Measurements from ENCODE around the gene TMC1.
A peak's percentile ranks its signal among the peaks of the same experiment; 100 is the strongest.
"Not testable (repeated sequence)": the region's sequence is repeated elsewhere in the genome, so short reads cannot be mapped to it uniquely, and the experiment has no call there.

TMC1 gene

GRCh38 chr9:72521416-72521815 lies at the start of gene TMC1:
Gene TMC1, plus strand, starts transcription at chr9:72521608. Its CDS starts 127,041 bp downstream, at chr9:72648649.
- H3K4me3 ChIP-seq (ENCODE audit: low read depth, low read length) = not testable (repeated sequence)

DNA sequence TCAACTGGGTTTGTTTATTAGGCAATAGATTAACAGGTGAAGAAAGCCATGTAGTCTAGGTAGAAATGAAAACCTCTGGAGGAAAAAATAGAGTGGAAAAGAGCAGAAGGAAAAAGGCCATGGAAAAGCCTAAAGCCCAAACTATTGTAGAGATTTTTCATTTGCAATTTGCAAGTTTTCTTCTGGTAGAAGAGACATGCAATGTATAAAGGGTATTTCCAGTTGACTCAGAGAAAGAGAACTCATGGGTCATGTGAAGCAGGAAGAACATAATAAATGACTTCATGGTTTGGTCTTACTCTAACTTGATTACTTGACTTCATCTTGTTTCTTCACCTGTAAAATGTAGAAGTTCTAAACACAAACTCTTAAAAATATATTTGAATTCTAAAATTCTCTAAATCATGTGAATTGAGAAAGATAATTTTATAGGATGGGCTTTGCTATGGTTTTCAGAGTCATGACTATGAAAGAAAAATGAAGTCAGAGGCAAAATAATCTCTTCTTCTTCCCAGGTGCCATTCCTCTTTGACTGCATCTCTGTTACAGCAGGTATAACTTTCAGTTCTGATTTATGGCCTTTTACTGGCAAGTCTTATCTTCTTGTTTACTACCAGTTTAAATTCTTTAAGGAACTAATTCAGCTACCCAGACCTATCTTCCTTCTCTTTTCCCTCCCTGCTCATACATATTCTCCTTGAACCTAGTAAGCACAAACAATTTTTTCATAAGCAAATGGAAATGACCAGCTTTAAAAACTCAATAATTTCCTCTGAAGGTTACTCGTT lies 47.7 kb upstream of the TMC1 start:
- DNase-seq (ENCODE audit: low read depth) = no peak
- TF ChIP-seq MYC (IDR thresholded peaks at IDR 0.05; ENCODE audit: low read depth, low read length) (no peak), CTCF (IDR thresholded peaks at IDR 0.05; ENCODE audit: low read depth, low read length) (no peak), POLR2A (IDR thresholded peaks at IDR 0.05; ENCODE audit: extremely low read depth, insufficient read length) (no peak)
- TF ChIP-seq, protein P1, sequence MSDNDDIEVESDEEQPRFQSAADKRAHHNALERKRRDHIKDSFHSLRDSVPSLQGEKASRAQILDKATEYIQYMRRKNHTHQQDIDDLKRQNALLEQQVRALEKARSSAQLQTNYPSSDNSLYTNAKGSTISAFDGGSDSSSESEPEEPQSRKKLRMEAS (IDR thresholded peaks at IDR 0.05; ENCODE audit: low read depth, low read length) = no peak
- no peak overlapping the region for H3K4me3 ChIP-seq (ENCODE audit: low read depth, low read length)

More at GRCh38 chr9:72521416-72521815, at the start of gene TMC1:
- DNase-seq (ENCODE audit: low read depth) = not testable (repeated sequence)

DNA sequence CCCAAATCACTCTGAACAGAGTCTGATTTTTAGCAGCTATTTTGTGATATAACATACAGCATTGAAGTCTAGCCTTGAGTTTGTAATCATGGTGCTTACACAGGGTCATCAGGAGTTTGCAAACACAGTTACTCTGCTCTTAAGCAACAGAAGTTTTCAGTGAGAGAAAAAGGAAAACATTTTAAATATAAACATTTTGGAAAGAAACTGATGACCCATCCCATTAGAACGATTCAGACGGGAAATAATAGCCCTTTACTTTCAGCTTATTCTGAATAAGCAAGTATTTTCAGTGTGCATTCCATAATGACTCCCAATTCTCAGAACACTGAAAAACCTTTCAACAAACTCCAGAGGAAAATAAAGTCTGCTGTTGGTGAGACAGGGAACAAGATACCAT lies 46.7 kb upstream of the TMC1 start:
- TF ChIP-seq CTCF (IDR thresholded peaks at IDR 0.05; ENCODE audit: low read depth, low read length) (no peak), MYC (IDR thresholded peaks at IDR 0.05; ENCODE audit: low read depth, low read length) (no peak), POLR2A (IDR thresholded peaks at IDR 0.05; ENCODE audit: extremely low read depth, insufficient read length) (no peak)
- TF ChIP-seq, protein P1 (IDR thresholded peaks at IDR 0.05; ENCODE audit: low read depth, low read length) = no peak
- no peak for DNase-seq (ENCODE audit: low read depth)
- H3K4me3 ChIP-seq (ENCODE audit: low read depth, low read length) = no peak overlapping the region

DNA sequence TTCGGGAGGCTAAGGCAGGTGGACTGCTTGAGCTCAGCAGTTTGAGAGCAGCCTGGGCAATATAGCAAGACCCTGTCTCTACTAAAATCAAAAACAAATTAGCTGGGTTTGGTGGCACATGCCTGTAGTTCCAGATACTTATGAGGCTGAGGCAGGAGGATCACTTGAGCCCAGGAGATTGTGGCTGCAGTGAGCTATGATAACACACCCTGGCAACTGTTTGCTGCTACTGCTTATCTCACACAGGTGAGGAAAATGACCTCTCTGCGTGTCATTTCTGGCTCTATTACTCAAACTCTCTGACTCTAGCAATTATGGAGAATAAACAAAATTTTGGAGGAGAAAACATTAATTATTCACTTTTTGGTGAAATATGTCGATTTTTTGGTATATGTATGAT lies 45.3 kb upstream of the TMC1 start:
- DNase-seq (ENCODE audit: low read depth) = no peak
- H3K4me3 ChIP-seq (ENCODE audit: low read depth, low read length) = no peak overlapping the region
- TF ChIP-seq MYC (IDR thresholded peaks at IDR 0.05; ENCODE audit: low read depth, low read length) (no peak), POLR2A (IDR thresholded peaks at IDR 0.05; ENCODE audit: extremely low read depth, insufficient read length) (no peak), CTCF (IDR thresholded peaks at IDR 0.05; ENCODE audit: low read depth, low read length) (no peak)
- TF ChIP-seq, protein P1 (IDR thresholded peaks at IDR 0.05; ENCODE audit: low read depth, low read length) = no peak

DNA sequence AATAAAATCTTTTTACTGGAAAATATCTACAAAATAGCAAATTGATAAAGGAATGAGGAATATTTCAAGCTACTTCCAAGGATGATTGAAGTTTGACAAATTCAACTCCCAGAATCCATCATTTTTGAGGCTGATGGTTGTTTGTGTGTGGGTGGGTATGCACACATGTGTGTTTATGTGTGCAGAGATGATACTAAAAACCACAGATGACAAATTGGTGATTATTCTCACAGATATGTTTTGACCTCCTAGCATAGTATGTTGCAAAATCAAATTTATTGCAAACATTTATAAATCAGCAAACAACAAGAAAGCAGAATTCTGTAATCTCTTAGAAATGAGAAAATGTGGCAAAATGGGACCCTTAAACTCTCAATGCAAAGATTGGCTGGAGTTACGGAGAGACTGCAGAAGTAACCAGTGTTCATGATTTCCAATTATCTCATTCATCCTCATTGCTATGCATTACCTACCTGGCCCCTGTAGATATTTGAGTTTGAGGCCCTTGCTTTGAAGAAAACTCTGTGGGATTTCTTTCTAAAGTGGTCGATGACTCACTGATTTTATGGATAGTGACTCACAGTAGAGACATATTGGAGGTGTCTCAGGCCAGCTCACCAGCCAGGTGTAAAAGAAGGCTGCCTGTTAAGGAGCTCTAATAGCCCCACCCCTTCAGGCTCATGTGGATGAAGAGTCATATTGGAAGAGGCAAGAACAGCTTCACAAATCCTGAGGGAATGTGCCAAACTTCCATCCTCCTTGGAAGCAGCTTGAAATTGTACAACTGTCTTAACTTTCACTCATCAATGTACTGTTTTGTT lies 44.6 kb upstream of the TMC1 start:
- peak; percentile 40 for DNase-seq (ENCODE audit: low read depth)
- no peak for TF ChIP-seq CTCF (IDR thresholded peaks at IDR 0.05; ENCODE audit: low read depth, low read length)
- no peak for TF ChIP-seq POLR2A (IDR thresholded peaks at IDR 0.05; ENCODE audit: extremely low read depth, insufficient read length)
- TF ChIP-seq MYC (IDR thresholded peaks at IDR 0.05; ENCODE audit: low read depth, low read length) = no peak
- TF ChIP-seq, protein P1 (IDR thresholded peaks at IDR 0.05; ENCODE audit: low read depth, low read length) = no peak
- no peak overlapping the region for H3K4me3 ChIP-seq (ENCODE audit: low read depth, low read length)

DNA sequence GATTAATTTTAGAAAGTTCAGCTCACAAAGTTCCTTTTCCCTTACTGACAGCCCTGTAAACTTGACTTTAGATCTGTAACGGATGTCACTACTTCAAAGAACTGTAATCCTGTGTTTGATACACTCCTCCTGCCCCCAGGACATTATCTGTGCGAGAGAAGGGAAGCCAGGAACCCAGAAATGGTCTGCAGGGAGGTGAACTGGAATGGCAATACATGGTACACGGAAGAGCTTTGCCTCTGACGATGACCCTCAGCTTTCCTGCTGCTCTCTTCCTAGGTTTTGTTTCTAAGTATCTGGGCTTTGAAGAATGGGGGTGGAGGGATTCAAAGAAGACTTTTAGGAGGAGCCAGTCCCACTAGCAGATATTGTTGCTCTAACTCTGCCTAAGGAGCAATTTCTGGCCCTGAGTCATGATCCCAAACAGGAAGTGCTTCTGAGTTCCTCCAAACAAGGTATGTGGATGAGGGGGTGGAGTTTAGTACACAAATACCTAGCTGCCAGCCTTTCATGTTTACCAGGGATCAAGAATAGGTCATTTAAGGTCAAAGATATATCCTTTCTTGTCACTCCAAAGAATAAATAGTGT lies 43.4 kb upstream of the TMC1 start:
- peak; percentile 30 for DNase-seq (ENCODE audit: low read depth)
- TF ChIP-seq POLR2A (IDR thresholded peaks at IDR 0.05; ENCODE audit: extremely low read depth, insufficient read length) (no peak), CTCF (IDR thresholded peaks at IDR 0.05; ENCODE audit: low read depth, low read length) (no peak), MYC (IDR thresholded peaks at IDR 0.05; ENCODE audit: low read depth, low read length) (no peak)
- TF ChIP-seq, protein P1 (IDR thresholded peaks at IDR 0.05; ENCODE audit: low read depth, low read length) = no peak
- no peak overlapping the region for H3K4me3 ChIP-seq (ENCODE audit: low read depth, low read length)

All from NB4 (cell line).